Left renal cortex interstitium (tissue), 4 donors: ENCODE results near the gene MAMDC2. TPM values are rescaled to one million over a fixed set of nuclear protein-coding genes. Genes with fewer than 3 reads are reported as not detected.

ENCODE experiments used
- DNase-seq, 4 donors: peaks; one replicate each; pipeline ENCODE4 v3.0.0-alpha.2; 2013; ENCODE audit warnings: low read depth in 4 of 4, low spot score in 2 of 4, missing footprints in 1 of 4
- polyA plus RNA-seq, 4 donors: library from polyadenylated mRNA; unstranded; fragments of 120-200 nt; gene quantifications; one replicate each; pipeline ENCODE4 v1.2.1, GENCODE V29; 2013; ENCODE audit not compliant: insufficient read length in 4 of 4

Gene MAMDC2
- polyA plus RNA-seq, 4 donors, result 6.2 to 7.3 (median 6.5) TPM

DNA sequence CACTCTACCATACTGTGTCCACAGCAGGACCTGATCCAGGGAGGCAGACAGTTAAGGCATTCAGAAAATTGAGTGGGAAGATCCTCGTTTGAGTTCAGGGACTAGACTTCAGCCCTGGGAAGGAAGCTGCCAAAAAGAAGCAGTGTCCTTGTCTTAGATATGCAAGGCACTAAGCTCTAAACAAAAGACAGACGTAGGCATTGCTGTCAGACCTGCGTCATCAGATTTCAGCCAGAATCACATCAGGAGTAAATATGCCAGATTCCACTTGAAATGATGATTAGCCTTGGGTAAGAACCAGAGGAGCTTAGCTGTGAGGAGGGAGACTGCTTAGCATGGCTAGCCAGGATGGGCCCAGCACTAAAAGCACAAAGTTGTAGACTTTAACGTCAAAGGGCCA lies 56.7 kb downstream of the MAMDC2 start:
- no peak for DNase-seq

GRCh38 chr9:70101265-70101664 lies 57.6 kb downstream of the MAMDC2 start:
- DNase-seq, result no peak

DNA sequence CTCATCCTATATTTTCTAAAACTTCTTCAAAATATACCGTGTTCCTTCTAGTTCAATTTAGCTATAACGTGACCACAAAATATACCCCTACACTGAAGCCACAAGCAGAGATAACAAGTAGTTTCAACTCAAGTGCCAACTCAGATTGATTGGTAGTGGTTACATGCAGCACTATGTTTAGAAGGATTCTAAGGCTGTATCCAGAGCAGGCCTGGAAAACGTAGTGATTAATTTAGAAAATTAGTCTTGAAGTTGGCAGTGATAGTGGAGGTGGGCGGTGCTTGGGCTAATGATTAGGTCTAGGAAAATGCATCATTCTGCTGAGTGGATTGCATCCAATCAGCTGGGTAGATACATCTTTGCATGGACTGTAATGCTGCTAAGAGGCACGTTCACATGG lies 61.5 kb downstream of the MAMDC2 start:
- DNase-seq, result no peak

- no peak for DNase-seq
These were observed 62.9 kb downstream of the MAMDC2 start for GRCh38 chr9:70106571-70106970.

DNA sequence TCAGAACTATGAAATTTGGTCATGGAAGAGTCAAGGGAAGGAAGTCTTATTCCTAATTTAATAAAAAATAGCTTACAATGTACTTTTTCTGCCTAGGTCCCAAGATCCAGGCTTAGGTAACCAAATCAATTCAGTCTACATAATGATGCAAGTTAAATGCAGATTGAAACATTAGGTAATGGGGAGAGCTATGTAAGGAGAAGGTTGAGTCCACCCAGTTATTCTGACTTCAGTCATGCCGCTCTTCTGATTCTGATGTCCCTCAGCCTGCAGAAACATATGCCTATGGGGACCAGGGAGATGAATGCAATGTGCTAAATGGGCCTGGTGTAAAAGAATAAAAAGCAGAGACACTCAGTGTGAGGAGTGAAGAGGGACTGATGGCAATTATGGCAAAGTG lies 63.9 kb downstream of the MAMDC2 start:
- DNase-seq, result no peak

- DNase-seq, result no peak
These were observed 64.5 kb downstream of the MAMDC2 start for GRCh38 chr9:70108181-70108580.

GRCh38 chr9:70110194-70111041 lies 66.8 kb downstream of the MAMDC2 start:
- no peak for DNase-seq

- no peak for DNase-seq
These were observed 67.5 kb downstream of the MAMDC2 start for GRCh38 chr9:70111042-70111602.

GRCh38 chr9:70111641-70112236 lies 68.1 kb downstream of the MAMDC2 start:
- DNase-seq, result no peak

DNA sequence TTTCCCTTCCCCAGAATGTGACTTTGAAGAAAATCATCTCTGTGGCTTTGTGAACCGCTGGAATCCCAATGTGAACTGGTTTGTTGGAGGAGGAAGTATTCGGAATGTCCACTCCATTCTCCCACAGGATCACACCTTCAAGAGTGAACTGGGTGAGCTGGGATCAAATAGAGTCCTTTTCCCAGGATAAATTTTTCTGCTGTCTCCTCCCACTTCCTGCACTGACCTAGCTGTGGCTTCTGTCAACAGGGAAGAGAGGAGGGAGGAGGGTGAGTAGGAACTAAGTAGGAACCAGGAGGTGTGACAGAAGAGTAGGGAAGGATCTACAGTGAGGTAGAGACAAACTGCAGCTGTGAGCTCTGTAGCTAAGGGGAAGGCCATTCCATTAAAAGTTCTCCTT lies 69.3 kb downstream of the MAMDC2 start:
- no peak for DNase-seq

DNA sequence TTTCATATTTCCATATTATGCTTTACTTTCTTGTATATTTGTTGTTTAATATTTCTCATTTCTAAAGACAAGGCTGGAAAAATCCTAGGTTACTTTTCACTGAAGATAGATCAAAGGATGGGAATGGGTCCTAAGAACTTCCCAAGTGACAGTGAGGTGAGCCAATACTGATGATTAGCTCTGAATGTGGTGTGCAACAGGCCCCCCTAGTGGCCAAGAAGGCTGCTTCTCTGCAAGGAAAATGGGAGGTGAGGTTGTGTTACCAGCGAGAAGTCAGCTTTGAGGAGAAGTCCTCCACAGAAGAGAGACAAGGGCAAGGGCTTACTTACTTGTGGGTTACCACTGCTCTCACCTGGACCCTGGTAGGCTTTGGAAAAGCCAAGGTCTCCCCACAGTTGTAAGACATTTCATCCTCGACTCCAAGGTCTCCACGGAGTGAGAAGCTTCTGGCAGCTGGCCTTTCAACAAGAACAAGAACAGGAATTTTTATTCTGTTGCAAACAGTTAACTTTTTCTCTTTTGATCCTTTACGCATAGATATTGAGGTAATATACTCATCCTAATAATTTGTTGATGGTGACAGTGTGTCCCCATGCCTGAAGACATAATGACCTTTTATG lies 69.9 kb downstream of the MAMDC2 start:
- peak in 1 of 4 donors; percentile 19 for DNase-seq

GRCh38 chr9:70114898-70115297 lies 71.2 kb downstream of the MAMDC2 start:
- DNase-seq, result no peak

DNA sequence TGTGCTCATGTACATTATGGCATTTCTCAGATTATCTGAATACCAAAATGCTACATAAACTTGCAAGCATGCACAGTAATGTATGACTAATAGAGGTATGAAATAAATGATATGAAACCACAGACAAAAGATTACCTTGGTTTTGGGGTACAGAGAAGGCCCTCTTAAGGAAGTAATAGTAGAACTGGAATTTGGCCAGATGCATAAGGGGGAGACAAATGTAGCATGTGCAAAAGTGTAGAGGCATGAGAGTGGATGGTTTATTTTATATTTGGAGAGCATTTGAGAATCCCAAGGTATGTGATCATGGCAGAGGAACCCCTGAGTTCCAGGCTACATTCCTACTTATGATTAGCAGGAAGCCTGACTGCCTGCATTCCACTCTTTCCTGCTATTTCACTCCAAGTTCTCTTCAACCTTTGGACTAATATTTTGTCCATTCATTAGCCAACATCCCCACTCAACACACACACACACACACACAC lies 74.2 kb downstream of the MAMDC2 start:
- DNase-seq, result no peak

GRCh38 chr9:70119786-70120185 lies 76.1 kb downstream of the MAMDC2 start:
- DNase-seq, result no peak

DNA sequence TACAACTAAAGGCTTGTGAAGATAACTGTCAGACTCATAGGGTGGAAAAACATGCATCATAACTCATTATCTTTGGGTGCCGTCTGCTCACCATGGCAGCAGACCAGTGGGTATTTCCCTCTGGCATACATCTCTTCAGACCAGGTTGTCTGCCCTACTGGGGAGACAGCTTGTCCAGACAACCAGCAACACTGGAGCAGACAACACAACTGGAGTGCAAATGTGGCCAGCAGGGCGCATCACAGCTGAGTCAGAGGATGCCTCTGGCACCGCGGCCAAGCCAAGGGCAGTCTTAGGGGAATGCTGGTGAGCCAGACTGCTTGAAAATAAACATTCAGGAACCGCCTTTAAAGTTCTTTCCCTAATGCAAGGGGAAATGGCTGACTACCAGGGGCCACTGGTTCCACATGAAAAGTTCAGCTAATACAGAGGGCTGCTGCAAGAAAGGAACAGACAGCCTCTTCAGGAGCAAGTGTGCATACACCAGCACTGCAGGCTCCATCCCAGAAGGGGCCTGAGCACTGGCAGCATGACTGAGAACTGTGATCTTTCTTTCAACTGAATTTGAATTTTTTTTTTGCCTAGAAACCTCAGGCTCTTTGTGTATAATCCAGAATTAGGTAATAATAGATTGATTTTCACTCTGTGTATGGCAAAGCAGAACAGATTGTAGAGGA lies 77.3 kb downstream of the MAMDC2 start:
- DNase-seq, result no peak

DNA sequence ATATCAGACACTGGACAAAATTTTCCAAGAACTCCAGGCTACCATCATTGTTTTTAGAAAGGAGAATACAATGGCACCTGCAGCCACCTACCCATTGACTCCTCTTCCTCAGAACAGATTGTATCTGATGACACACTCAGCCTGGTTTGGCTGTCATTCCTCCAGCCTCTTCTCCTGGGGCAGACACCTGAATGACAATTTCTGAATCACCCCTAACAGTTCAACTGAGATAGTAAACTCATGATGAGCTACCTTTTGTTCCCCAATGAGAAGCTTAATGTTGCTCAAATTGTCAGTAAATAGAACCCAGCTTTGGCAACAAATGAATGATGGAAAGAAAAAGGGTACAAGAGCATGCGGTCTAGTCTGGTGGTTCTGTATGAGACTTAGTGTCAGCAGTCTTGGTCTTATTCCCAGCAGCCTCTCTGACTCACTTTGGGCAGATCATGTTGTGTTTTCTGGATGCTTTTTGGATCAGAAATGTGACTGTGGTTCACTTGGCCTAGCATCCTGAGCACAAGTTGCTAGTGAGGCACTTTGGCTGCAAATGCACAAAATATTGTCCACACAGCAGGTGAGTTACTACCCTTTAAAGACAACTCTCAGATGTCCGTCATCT lies 78.3 kb downstream of the MAMDC2 start:
- no peak for DNase-seq

- no peak for DNase-seq
These were observed 80.0 kb downstream of the MAMDC2 start for GRCh38 chr9:70123695-70124094.

DNA sequence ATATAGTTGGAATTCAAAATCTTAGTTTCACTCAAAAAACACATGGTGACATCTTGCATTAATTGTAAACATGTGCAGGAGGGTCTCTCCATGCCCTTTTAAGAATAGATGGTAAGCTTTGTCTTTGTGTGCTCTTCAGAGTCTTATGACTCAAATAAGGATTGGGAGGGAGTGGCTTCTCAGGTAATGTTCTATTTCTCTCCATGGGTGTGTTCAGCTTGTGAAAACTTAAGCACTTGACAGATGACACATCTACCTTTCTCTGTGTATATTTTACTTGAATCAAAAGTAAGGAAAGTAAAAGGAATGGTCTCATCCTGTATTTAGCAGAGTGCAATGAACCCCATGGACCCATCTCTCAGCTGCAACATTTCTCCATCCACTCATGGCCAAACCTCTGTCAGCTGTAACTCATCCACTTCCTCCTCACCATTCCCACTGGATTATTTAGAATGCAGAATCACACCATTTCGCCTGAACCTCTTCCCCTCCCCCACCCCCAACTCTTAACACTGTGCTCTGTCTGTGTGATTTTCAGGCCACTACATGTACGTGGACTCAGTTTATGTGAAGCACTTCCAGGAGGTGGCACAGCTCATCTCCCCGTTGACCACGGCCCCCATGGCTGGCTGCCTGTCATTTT lies 82.1 kb downstream of the MAMDC2 start:
- DNase-seq, result no peak

DNA sequence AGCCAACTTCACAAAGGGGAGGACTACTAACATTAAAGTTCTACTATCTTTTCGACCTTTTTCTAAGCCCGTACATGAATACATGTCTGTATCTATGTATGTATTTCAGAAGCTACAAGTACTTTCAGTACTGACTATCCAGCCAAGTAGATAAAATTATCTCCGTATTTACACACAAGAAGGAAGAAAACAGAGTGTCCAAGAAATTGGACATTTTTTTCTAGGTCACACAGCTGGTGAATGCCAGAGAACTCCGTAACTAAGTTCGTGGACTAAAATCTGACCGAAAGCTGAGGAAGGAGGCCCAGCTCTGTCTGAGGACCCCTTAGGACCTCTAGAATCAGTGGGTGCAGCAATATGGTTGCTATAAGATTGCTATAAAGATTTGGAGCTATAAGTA lies 83.4 kb downstream of the MAMDC2 start:
- DNase-seq, result no peak
